Measurements from ENCODE around the gene COL20A1. TPM values are rescaled to one million over a fixed set of nuclear protein-coding genes. Genes with fewer than 3 reads are reported as not detected.

Gene COL20A1
- total RNA-seq, 4 donors from 2014 or later = 0.20 to 0.44 TPM; not detected in 2

DNA sequence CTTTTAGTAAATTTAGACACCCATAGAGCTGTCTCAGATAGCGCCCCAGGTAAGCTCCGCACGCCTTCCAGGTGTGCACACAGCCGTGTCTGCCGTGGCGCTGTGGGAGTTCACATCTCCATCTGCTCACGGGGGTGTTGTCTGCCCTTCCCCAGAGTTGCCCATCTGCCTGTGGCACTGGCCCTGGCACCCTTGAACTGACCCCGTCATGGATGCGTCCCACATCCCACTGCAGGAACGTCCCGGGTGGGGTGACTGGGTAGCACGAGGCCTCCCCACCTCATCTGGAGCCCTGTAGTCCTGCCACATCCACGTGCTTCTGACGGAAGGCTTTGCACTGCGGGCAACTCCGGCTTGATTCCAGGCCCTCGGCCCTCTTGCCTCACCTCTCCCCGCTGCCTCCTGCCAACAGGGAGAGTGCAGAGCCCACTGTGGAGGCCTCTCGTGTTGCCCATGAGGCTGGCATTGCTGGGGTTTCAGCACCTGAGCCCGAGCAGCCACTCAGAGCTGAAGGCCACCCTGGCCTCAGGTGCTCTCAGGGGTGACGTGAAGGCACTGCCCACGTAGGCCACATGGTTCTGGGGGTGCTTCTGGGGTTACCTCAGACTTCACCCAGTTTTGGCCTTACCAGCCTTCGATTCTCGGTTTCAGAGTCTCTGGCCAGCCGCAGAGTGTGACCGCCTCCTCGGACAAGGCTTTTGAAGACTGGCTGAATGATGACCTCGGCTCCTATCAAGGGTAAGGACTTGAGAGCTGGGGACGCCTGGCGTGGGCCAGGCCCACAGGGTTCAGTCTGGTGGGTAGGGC, 15.3 kb upstream of the COL20A1 start:
- no peak for DNase-seq (ENCODE audit: low spot score in 2 of 2)
- Histone ChIP-seq H3K4me3 (no peak overlapping the region), H3K27me3 (no peaks in the 10 kb centered on the region), H3K4me1 (peaks cover 0 to 27% (median 15%) of the 10 kb centered on the region in 4 donors), H3K36me3 (peaks cover 0 to 73% (median 11%) of the 10 kb centered on the region in 3 donors), H3K27ac (no peak overlapping the region), H3K9me3 (no peaks in the 10 kb centered on the region)
- TF ChIP-seq POLR2A (IDR thresholded peaks at IDR 0.05) (no peak), EP300 (IDR thresholded peaks at IDR 0.05) (no peak)
- TF ChIP-seq, protein P1, sequence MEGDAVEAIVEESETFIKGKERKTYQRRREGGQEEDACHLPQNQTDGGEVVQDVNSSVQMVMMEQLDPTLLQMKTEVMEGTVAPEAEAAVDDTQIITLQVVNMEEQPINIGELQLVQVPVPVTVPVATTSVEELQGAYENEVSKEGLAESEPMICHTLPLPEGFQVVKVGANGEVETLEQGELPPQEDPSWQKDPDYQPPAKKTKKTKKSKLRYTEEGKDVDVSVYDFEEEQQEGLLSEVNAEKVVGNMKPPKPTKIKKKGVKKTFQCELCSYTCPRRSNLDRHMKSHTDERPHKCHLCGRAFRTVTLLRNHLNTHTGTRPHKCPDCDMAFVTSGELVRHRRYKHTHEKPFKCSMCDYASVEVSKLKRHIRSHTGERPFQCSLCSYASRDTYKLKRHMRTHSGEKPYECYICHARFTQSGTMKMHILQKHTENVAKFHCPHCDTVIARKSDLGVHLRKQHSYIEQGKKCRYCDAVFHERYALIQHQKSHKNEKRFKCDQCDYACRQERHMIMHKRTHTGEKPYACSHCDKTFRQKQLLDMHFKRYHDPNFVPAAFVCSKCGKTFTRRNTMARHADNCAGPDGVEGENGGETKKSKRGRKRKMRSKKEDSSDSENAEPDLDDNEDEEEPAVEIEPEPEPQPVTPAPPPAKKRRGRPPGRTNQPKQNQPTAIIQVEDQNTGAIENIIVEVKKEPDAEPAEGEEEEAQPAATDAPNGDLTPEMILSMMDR (IDR thresholded peaks at IDR 0.05) = no peak
- WGBS, 2 donors = 90 to 96% methylated on average over 21 to 25 of the region's 30 CpGs

DNA sequence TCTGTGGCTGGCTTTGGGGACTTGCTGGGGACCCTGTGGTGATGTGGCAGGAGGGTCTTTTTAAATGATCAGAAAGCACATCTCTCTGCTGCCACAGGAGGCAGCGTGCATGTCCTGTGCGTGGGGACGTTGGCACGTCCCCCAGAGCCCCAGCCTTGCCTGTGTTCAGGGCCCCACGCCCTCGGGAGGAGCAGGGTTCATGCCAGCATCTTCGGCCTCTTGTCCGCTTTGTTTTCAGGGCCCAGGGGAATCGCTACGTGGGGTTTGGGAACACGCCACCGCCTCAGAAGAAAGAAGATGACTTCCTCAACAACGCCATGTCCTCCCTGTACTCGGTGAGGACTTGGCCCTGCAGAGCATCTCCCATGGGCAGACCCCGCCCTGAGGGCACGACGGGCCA, 14.3 kb upstream of the COL20A1 start:
- H3K27ac ChIP-seq = no peak overlapping the region
- 73 to 80% methylated on average over 17 of the region's 17 CpGs for WGBS, 2 donors
- peaks cover 0 to 23% (median 11%) of the 10 kb centered on the region in 4 donors for H3K4me1 ChIP-seq
- H3K27me3 ChIP-seq = no peaks in the 10 kb centered on the region
- H3K9me3 ChIP-seq = no peaks in the 10 kb centered on the region
- no peak for DNase-seq (ENCODE audit: low spot score in 2 of 2)
- H3K4me3 ChIP-seq = no peak overlapping the region
- H3K36me3 ChIP-seq = peaks cover 0 to 83% (median 16%) of the 10 kb centered on the region in 3 donors
- TF ChIP-seq EP300 (IDR thresholded peaks at IDR 0.05) (no peak), POLR2A (IDR thresholded peaks at IDR 0.05) (no peak)
- TF ChIP-seq, protein P1 (IDR thresholded peaks at IDR 0.05) = no peak

- no peak overlapping the region for H3K27ac ChIP-seq
- no peaks in the 10 kb centered on the region for H3K9me3 ChIP-seq
- H3K4me3 ChIP-seq = no peak overlapping the region
- H3K4me1 ChIP-seq = peaks cover 0 to 10% (median 0%) of the 10 kb centered on the region in 4 donors
- no peaks in the 10 kb centered on the region for H3K27me3 ChIP-seq
- WGBS, 2 donors = 87% methylated on average over 15 of the region's 15 CpGs
- no peak for DNase-seq (ENCODE audit: low spot score in 2 of 2)
- H3K36me3 ChIP-seq = peaks cover 0 to 96% (median 16%) of the 10 kb centered on the region in 3 donors
- no peak for TF ChIP-seq EP300 (IDR thresholded peaks at IDR 0.05)
- TF ChIP-seq, protein P1 (IDR thresholded peaks at IDR 0.05) = no peak
- no peak for TF ChIP-seq POLR2A (IDR thresholded peaks at IDR 0.05)
Measured at GRCh38 chr20:63279931-63280330, 13.1 kb upstream of the COL20A1 start.

- H3K4me1 ChIP-seq = peaks cover 0 to 6% (median 0%) of the 10 kb centered on the region in 4 donors
- no peak overlapping the region for H3K27ac ChIP-seq
- H3K27me3 ChIP-seq = no peaks in the 10 kb centered on the region
- H3K36me3 ChIP-seq = peaks cover 0 to 100% (median 16%) of the 10 kb centered on the region in 3 donors
- no peaks in the 10 kb centered on the region for H3K9me3 ChIP-seq
- TF ChIP-seq EP300 (IDR thresholded peaks at IDR 0.05) = no peak
- TF ChIP-seq, protein P1 (IDR thresholded peaks at IDR 0.05) = no peak
- TF ChIP-seq POLR2A (IDR thresholded peaks at IDR 0.05) = no peak
- no peak for DNase-seq (ENCODE audit: low spot score in 2 of 2)
- WGBS, 2 donors = 92 to 97% methylated on average over 6 of the region's 6 CpGs
- no peak overlapping the region for H3K4me3 ChIP-seq
Measured at GRCh38 chr20:63280371-63280770, 12.6 kb upstream of the COL20A1 start.

DNA sequence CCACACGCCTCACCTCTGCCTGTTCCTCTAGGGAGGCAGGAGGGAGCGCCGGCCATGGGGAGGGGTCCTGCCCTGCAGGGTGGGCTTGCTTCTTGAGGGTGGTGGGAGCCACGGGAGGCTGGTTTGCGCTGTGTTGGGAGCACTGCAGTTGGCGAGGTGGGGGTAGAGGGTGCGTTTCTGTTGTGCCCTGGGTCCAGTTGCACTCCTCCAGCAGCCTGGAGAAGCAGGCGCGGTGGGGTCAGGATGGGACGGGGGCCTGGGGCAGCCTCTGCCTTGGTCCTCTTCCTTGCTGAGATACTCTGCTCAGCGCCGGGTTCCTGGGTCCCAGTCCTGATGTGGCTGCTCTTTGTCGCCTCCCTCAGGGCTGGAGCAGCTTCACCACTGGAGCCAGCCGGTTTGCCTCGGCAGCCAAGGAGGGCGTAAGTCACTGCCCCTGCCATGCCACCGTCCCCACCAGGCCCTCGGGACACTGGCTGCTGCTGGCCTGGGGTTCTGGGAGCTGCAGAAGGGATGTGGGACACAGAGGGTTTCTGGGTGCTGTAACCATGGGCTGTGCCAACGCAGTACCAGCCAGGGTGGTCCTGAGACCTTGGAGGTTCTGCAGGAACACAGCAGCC, 11.9 kb upstream of the COL20A1 start:
- H3K9me3 ChIP-seq = no peaks in the 10 kb centered on the region
- no peak for DNase-seq (ENCODE audit: low spot score in 2 of 2)
- no peak for TF ChIP-seq EP300 (IDR thresholded peaks at IDR 0.05)
- no peak for TF ChIP-seq POLR2A (IDR thresholded peaks at IDR 0.05)
- TF ChIP-seq, protein P1 (IDR thresholded peaks at IDR 0.05) = no peak
- H3K36me3 ChIP-seq = peaks cover 0 to 100% (median 15%) of the 10 kb centered on the region in 3 donors
- H3K4me3 ChIP-seq = no peak overlapping the region
- 71 to 75% methylated on average over 14 to 19 of the region's 19 CpGs for WGBS, 2 donors
- H3K27me3 ChIP-seq = no peaks in the 10 kb centered on the region
- H3K4me1 ChIP-seq = no peaks in the 10 kb centered on the region
- no peak overlapping the region for H3K27ac ChIP-seq

Measured in tibial nerve (tissue), 4 donors.